ELF-1 (cell line): ENCODE data around the gene CYB561D1.

Experiments used
- DNase-seq: peaks from one replicate; pipeline ENCODE4 v3.0.0-alpha.2; 2016; ENCODE audit warnings: low read depth, low spot score

The CYB561D1 gene

DNA sequence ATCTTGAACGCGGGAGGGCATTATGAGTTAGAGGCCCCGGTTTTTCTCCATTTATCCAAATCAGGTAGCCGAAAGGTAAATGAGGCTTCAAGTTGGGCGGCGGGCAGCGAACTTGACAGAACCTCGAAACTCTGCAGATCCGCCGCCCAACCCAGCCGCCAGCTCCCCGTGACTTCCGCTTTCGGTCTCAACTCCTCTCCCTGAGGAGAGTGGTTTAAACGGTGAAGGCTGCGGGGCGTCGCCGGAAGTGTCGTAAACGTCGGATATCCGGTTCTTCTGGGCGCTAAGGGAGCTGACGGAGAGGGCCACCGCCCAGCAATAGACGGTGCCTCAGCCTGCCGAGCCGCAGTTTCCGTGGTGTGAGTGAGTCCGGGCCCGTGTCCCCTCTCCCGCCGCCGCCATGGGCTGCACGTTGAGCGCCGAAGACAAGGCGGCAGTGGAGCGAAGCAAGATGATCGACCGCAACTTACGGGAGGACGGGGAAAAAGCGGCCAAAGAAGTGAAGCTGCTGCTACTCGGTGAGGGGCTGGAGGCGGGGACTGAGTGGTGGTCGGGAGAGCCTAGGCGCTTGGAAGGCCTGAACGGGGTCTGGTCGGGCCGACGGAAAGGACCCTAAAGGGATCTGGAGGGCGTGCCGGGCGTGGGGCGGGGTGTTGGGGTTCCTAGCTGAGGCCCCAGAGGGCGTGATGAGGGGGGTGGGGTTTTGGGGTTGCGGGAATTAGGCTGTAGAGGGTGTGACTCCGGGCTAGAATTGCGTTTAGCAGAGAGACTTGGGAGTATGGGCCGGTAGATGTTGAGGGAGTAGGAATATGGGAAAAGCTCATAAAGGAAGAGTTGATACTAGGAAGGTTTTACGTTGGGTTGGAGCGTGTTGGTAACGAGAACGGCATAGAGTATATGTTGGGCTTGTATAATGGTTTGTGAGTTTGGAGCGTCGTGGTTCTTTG, 54.7 kb downstream of the CYB561D1 start, which contains the start of gene GNAI3:
Gene GNAI3 (plus strand): TSS at position 295 of the 947 bp plus-strand sequence. CDS start 106 bp downstream, at position 401.
- DNase-seq = peak; percentile 97
